Heart left ventricle (tissue), 13 donors: Measurements from ENCODE around the gene EPHA8.

Experiments
- POLR2A ChIP-seq, 2 donors: fragments of 450-650 bp; IDR thresholded peaks; one replicate each; pipeline ENCODE4 v1.6.1; 2017; ENCODE audit warnings: antibody characterized with exemption in 2 of 2, mild to moderate bottlenecking in 2 of 2, moderate library complexity in 2 of 2
- TF ChIP-seq, protein P1 (sequence below), 12 donors: fragments of 200-600 bp; sonication (generic) in 4 of 12; IDR thresholded peaks; one replicate each; pipeline versions ENCODE4 v1.5.0 to v1.8.0; 2018 to 2022; ENCODE audit warnings: antibody characterized with exemption in 12 of 12, mild to moderate bottlenecking in 5 of 12
- donor health status: ischemic (EF 13 %, LVEDD 7.1; RV severe dilation, severe dysfunction).
- donor health status: DM: no; HTN: yes; CAD: no.
- donor health status: DM: no; HTN: no; CAD: no.
- donor health status: ischemic (EF 25% LVEDD 6.9; RV normal size, moderate dysfunction).
- donor health status: ischemic (EF 25% LVEDD 5.7; RV mildly dilated, moderate dysfunction).
- donor health status: ischemic (EF 35%, LVEDD 5.7; RV mildly dilated, moderate dysfunction).
- donor health status: nonischemic (EF 11% LVEDD 7.7; RV severe dilation, severe dysfunction).
- donor health status: DM: yes; HTN: yes; CAD: no.
- donor health status: PGD.
- donor health status: ischemic (EF 29% LVEDD 5.4; RV normal size, mild dysfunction).
- donor health status: nonischemic (EF 23%, LVEDD 6.1; RV moderate dilation, normal function).

DNA sequence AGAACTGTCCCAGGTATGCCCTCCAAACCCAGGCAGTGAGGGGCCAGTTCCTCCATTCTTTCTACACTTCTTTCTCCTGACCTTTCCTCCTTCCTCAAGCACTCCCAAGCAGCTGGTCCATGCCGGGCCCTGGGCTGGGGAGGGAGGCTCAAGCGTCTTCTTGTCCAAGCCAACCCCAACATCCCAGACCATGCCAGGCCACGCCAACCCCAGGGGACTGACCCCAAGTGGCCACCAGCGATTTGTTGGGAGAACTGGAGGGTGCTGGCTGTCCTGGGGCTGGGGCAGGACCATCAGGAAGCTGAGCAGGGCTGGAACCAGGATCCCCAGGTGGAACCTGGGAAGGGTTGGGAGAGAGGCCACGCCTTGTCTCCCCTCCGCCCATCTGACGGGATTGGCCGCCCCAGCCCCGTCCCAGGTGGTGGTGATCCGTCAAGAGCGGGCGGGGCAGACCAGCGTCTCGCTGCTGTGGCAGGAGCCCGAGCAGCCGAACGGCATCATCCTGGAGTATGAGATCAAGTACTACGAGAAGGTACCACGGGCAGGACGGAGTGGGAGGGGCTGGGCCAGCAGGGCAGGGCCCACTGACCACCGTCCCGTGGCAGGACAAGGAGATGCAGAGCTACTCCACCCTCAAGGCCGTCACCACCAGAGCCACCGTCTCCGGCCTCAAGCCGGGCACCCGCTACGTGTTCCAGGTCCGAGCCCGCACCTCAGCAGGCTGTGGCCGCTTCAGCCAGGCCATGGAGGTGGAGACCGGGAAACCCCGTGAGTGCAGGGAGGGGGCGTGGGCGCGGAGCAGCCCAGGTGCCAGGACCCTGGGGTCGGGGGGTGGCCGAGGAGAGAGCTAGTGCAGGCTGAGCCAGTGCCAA lies 29.9 kb downstream of the EPHA8 start:
- TF ChIP-seq, protein P1, sequence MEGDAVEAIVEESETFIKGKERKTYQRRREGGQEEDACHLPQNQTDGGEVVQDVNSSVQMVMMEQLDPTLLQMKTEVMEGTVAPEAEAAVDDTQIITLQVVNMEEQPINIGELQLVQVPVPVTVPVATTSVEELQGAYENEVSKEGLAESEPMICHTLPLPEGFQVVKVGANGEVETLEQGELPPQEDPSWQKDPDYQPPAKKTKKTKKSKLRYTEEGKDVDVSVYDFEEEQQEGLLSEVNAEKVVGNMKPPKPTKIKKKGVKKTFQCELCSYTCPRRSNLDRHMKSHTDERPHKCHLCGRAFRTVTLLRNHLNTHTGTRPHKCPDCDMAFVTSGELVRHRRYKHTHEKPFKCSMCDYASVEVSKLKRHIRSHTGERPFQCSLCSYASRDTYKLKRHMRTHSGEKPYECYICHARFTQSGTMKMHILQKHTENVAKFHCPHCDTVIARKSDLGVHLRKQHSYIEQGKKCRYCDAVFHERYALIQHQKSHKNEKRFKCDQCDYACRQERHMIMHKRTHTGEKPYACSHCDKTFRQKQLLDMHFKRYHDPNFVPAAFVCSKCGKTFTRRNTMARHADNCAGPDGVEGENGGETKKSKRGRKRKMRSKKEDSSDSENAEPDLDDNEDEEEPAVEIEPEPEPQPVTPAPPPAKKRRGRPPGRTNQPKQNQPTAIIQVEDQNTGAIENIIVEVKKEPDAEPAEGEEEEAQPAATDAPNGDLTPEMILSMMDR (IDR thresholded peaks at IDR 0.05), result no peak
- no peak for TF ChIP-seq POLR2A (IDR thresholded peaks at IDR 0.05)
